ENCODE data around the gene EFCAB5. TPM values are rescaled to one million over a fixed set of nuclear protein-coding genes. Genes with fewer than 3 reads are reported as not detected.
A peak's percentile ranks its signal among the peaks of the same experiment; 100 is the strongest.

The EFCAB5 gene
- total and polyA plus RNA-seq, 10 of the 15 experiments (the other 5 are each of a cell fraction or from before 2014, with no cell fraction given) = 0.39 to 2.6 (median 1.0) TPM

DNA sequence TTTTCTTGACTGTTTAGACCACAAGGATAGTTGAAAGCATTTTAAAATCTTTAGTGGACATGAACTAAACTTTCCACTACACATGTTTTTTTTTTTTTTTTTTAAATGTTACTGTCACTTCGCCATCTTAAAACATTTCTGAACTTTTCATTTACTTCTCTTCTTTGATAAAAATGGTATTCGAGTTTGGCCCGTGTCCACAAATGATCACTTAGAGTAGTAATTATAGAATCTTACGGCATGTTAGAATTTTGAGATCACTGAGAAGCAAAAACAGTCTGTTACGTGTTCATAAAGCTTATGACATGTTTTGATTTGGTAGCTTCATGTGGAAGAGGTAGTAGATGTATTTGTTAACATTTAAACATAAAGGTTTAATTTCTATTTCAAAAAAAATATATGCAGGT is 176.2 kb downstream of the EFCAB5 start (continued):
- TF ChIP-seq, protein P1, sequence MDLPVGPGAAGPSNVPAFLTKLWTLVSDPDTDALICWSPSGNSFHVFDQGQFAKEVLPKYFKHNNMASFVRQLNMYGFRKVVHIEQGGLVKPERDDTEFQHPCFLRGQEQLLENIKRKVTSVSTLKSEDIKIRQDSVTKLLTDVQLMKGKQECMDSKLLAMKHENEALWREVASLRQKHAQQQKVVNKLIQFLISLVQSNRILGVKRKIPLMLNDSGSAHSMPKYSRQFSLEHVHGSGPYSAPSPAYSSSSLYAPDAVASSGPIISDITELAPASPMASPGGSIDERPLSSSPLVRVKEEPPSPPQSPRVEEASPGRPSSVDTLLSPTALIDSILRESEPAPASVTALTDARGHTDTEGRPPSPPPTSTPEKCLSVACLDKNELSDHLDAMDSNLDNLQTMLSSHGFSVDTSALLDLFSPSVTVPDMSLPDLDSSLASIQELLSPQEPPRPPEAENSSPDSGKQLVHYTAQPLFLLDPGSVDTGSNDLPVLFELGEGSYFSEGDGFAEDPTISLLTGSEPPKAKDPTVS (IDR thresholded peaks at IDR 0.05; ENCODE audit: low read depth, low read length) = no peak
- TF ChIP-seq IKZF2 (IDR thresholded peaks at IDR 0.05) = no peak
- TF ChIP-seq MYB (IDR thresholded peaks at IDR 0.05; ENCODE audit: borderline replicate concordance, low read depth, low read length) = no peak
- no peak for TF ChIP-seq BCLAF1 (IDR thresholded peaks at IDR 0.05)
- TF ChIP-seq MTA3 (IDR thresholded peaks at IDR 0.05; ENCODE audit: borderline replicate concordance, low read length) = 0 out of 2 replicates have a peak, but pooled peaks have one; percentile 43
- no peak for TF ChIP-seq SKIL (IDR thresholded peaks at IDR 0.05; ENCODE audit: low read depth, poor library complexity, severe bottlenecking)
- 0 out of 2 replicates have a peak, but pooled peaks have one; percentile 20 for TF ChIP-seq ZNF384 (IDR thresholded peaks at IDR 0.05; ENCODE audit: borderline replicate concordance, low read depth, low read length)
- TF ChIP-seq WRNIP1 (IDR thresholded peaks at IDR 0.05; ENCODE audit: borderline replicate concordance, low read depth, low read length) = no peak
- no peak for TF ChIP-seq TCF12 (IDR thresholded peaks at IDR 0.05; ENCODE audit: low read depth, low read length)
- no peak for TF ChIP-seq KDM1A (IDR thresholded peaks at IDR 0.05; ENCODE audit: borderline replicate concordance)
- 0 out of 2 replicates have a peak, but pooled peaks have one; percentile 15 for TF ChIP-seq CREM (IDR thresholded peaks at IDR 0.05; ENCODE audit: low read depth)

Measured in GM12878 (cell line).